Heart left ventricle (tissue), 13 donors: ENCODE results near the gene PAN2.

ENCODE experiments used
- CTCF ChIP-seq, 12 donors: fragments of 200-600 bp; sonication (generic) in 4 of 12; IDR thresholded peaks; one replicate each; pipeline versions ENCODE4 v1.5.0 to v1.8.0; 2018 to 2022; ENCODE audit warnings: antibody characterized with exemption in 12 of 12, mild to moderate bottlenecking in 5 of 12
- POLR2A ChIP-seq, 2 donors: fragments of 450-650 bp; IDR thresholded peaks; one replicate each; pipeline ENCODE4 v1.6.1; 2017; ENCODE audit warnings: antibody characterized with exemption in 2 of 2, mild to moderate bottlenecking in 2 of 2, moderate library complexity in 2 of 2
- donor health status: ischemic (EF 13 %, LVEDD 7.1; RV severe dilation, severe dysfunction).
- donor health status: DM: no; HTN: yes; CAD: no.
- donor health status: DM: no; HTN: no; CAD: no.
- donor health status: ischemic (EF 25% LVEDD 6.9; RV normal size, moderate dysfunction).
- donor health status: ischemic (EF 25% LVEDD 5.7; RV mildly dilated, moderate dysfunction).
- donor health status: ischemic (EF 35%, LVEDD 5.7; RV mildly dilated, moderate dysfunction).
- donor health status: nonischemic (EF 11% LVEDD 7.7; RV severe dilation, severe dysfunction).
- donor health status: DM: yes; HTN: yes; CAD: no.
- donor health status: PGD.
- donor health status: ischemic (EF 29% LVEDD 5.4; RV normal size, mild dysfunction).
- donor health status: nonischemic (EF 23%, LVEDD 6.1; RV moderate dilation, normal function).

GRCh38 chr12:56339158-56339422 is 5.3 kb upstream of the PAN2 start:
- no peak for TF ChIP-seq POLR2A (IDR thresholded peaks at IDR 0.05)
- no peak for TF ChIP-seq CTCF (IDR thresholded peaks at IDR 0.05)
